Measurements from ENCODE around the gene EIF3F. TPM values are rescaled to one million over a fixed set of nuclear protein-coding genes. Genes with fewer than 3 reads are reported as not detected.

The EIF3F gene
- total and polyA plus RNA-seq, 2 of the 8 experiments (the other 6 are each of a cell fraction or from before 2014, with no cell fraction given) = 222 to 388 TPM

DNA sequence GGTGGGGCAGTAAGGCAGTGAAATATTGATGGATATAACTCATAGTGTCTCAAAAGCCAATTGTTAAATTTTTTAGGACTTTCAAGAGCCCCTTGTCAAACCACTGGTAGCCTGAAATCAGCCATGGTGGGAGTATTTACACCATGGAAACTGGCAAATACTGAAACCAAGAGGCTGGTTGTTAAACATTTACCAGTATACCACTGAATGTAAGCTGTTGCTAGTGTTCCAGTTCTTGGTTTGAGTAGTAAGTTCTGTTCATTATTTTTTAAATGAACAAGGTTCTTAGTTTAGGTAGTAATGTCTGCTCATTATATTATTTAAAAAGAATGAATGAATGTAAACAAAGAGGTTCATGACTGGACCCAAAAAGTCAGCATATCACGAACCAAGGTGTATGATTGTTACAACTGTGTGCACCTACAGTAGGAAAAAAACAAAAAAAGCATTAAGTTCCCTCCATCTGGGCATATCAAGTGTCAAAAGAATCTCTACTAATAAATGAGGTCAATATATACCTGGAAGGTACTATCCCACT is 4.5 kb upstream of the EIF3F start:
- no peak overlapping the region for H3K23ac ChIP-seq (ENCODE audit: insufficient read length)
- no peaks in the 10 kb centered on the region for H3K27me3 ChIP-seq (replicated peaks in 1 of 4; ENCODE audit: control insufficient read depth in 3 of 4, extremely low read depth in 1 of 4, insufficient read depth in 3 of 4, low read length in 3 of 4)
- H3K79me2 ChIP-seq (ENCODE audit: control insufficient read depth in 1 of 2, insufficient read depth in 2 of 2, low read length in 2 of 2) = peaks cover 1 to 2% of the 10 kb centered on the region in 2 experiments; a peak in 3 of 4 replicates
- H4K8ac ChIP-seq (ENCODE audit: extremely low read depth, insufficient read depth, low read length) = no peak overlapping the region
- H3K79me1 ChIP-seq (ENCODE audit: low read depth, low read length) = no peaks in the 10 kb centered on the region
- CTCF ChIA-PET (ENCODE audit: partially characterized antibody) = interaction anchor here (6.0 kb wide), 2 partner anchors 79 to 89 kb away, joined by 106 to 127 read pairs; no protein-coding TSS in a partner anchor
- H3K4me2 ChIP-seq (ENCODE audit: insufficient read depth in 1 of 2, low read depth in 2 of 2, low read length in 2 of 2) = no peak overlapping the region
- H2BK20ac ChIP-seq (ENCODE audit: low read length) = no peak overlapping the region
- 75% methylated on average over 1 of the region's 1 CpG; no CpG with 5 or more reads in 1 of the 2 experiments for WGBS, 2 experiments (ENCODE audit: extremely low coverage in 1 of 2, insufficient coverage in 1 of 2, insufficient read length in 1 of 2, insufficient replicate concordance in 2 of 2, low coverage in 1 of 2, low lambda C conversion rate in 2 of 2, missing lambda C conversion rate in 1 of 2)
- no peak overlapping the region for H2BK120ac ChIP-seq (replicated peaks; ENCODE audit: low read depth, low read length)
- no peak overlapping the region for H3K56ac ChIP-seq (replicated peaks; ENCODE audit: insufficient read length, low read depth, low read length)
- H3K23me2 ChIP-seq (ENCODE audit: low read depth, low read length) = peaks cover under 1% of the 10 kb centered on the region; the same call in 1 of the 2 replicates
- H4K5ac ChIP-seq (ENCODE audit: insufficient read length, low read depth, low read length) = no peak overlapping the region
- FAIRE-seq (no peak), DNase-seq (ENCODE audit: low read depth in 1 of 2, low spot score in 2 of 2) (no peak)
- no peak overlapping the region for H3K18ac ChIP-seq (ENCODE audit: extremely low read depth, low read length)
- H3K9me3 ChIP-seq (ENCODE audit: insufficient read depth in 2 of 2, low read depth in 1 of 2, low read length in 1 of 2) = no peaks in the 10 kb centered on the region
- no peak overlapping the region for H4K91ac ChIP-seq (replicated peaks; ENCODE audit: insufficient read length, low read length)
- no peak overlapping the region for H2AK5ac ChIP-seq (ENCODE audit: low read depth, low read length)
- H2AFZ ChIP-seq (ENCODE audit: low read length) = no peak overlapping the region
- no peak overlapping the region for H3K4ac ChIP-seq (replicated peaks; ENCODE audit: insufficient read length, low read depth, low read length)
- H4K20me1 ChIP-seq (replicated peaks in 1 of 2; ENCODE audit: control insufficient read depth in 1 of 2, insufficient read depth in 2 of 2, low read length in 2 of 2) = no peaks in the 10 kb centered on the region
- H3K27ac ChIP-seq (ENCODE audit: low read depth, low read length) = no peak overlapping the region
- POLR2A ChIA-PET (ENCODE audit: partially characterized antibody) = interaction anchor here (0.5 to 2.8 kb wide), 4 partner anchors 9 to 77 kb away, joined by 3 to 11 read pairs (median 3); no protein-coding TSS in a partner anchor
- H2BK12ac ChIP-seq (ENCODE audit: low read depth, low read length) = no peak overlapping the region
- H2BK5ac ChIP-seq (ENCODE audit: low read depth, low read length) = no peak overlapping the region
- H3K14ac ChIP-seq (ENCODE audit: insufficient read length) = no peak overlapping the region
- H3K36me3 ChIP-seq (ENCODE audit: control insufficient read depth in 2 of 4, insufficient read depth in 4 of 4, low read length in 3 of 4) = no peaks in the 10 kb centered on the region
- no peak overlapping the region for H3K9ac ChIP-seq (replicated peaks in 1 of 4; ENCODE audit: extremely low read depth in 1 of 4, low read depth in 3 of 4, low read length in 3 of 4)
- no peak overlapping the region for H2BK15ac ChIP-seq (ENCODE audit: low read length)
- H3K4me1 ChIP-seq (replicated peaks in 1 of 4; ENCODE audit: control insufficient read depth in 3 of 4, insufficient read depth in 4 of 4, low read length in 3 of 4) = no peaks in the 10 kb centered on the region; a peak in 2 of 7 replicates
- no peak overlapping the region for H3K4me3 ChIP-seq (ENCODE audit: extremely low read depth in 1 of 4, insufficient read depth in 2 of 4, low read depth in 3 of 4, low read length in 4 of 4)
- no peak for TF ChIP-seq PHF8 (conservative IDR thresholded peaks at IDR 0.05; ENCODE audit: low read depth, low read length)
- no peak for TF ChIP-seq EGR1 (IDR thresholded peaks at IDR 0.05; ENCODE audit: borderline replicate concordance, low read depth, low read length)
- no peak for TF ChIP-seq GABPA (IDR thresholded peaks at IDR 0.05; ENCODE audit: borderline replicate concordance, insufficient read depth, low read length)
- TF ChIP-seq NANOG (IDR thresholded peaks at IDR 0.05; ENCODE audit: insufficient read depth, low read depth, low read length, poor library complexity, severe bottlenecking) = no peak
- TF ChIP-seq TAF1 (IDR thresholded peaks at IDR 0.05; ENCODE audit: low read depth, low read length) = no peak

Data from H1 (cell line).